Stimulated activated CD8-positive, alpha-beta memory T cell treated with anti-CD3 and anti-CD28 coated beads, Interleukin-7, amount 100 ng/mL, for 4 hours (primary cell): ENCODE data around the gene TBC1D7.
"Not testable (repeated sequence)": the region's sequence is repeated elsewhere in the genome, so short reads cannot be mapped to it uniquely, and the experiment has no call there.

Experiments used
- DNase-seq, 2 donors: peaks; one replicate each; pipeline ENCODE4 v3.0.0-alpha.2; 2020; ENCODE audit warnings: low read depth in 2 of 2

TBC1D7 gene

DNA sequence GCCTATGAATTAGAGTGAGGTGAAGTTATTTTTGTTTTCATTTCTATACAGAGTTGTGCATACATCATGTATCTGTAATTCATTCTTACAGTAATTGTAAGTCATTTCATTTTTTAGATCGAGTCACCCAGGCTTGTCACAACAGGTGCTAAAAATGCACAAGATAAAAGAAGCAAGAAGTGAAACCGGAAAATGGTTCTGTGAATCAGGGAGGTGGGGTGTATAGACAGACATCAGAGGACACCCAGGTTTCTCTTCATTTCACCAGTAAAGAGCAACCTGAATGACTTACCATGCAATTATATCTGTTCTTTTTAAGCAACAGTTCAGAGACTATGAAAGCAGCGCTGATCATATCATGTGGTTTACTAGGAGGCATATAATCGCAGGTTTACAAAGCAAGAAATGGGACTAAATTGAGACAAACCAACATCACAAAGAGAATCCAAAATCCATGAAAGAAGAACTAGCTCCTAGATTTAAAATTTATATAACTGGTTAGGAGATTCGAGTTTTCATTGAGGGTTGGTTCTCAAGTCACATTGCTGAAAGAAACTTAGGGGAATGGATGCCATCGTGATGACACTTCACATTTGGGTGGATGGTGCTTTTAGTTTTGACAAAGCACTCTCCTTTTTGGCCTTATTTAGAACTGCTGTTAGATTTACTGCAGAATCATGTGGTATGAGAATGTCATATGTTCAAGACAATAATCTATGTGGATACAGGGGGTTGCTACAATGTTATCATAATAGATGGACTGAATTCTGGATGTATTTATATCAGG lies 27.9 kb upstream of the TBC1D7 start:
- DNase-seq, result peak in 1 of 2 donors; percentile 8

DNA sequence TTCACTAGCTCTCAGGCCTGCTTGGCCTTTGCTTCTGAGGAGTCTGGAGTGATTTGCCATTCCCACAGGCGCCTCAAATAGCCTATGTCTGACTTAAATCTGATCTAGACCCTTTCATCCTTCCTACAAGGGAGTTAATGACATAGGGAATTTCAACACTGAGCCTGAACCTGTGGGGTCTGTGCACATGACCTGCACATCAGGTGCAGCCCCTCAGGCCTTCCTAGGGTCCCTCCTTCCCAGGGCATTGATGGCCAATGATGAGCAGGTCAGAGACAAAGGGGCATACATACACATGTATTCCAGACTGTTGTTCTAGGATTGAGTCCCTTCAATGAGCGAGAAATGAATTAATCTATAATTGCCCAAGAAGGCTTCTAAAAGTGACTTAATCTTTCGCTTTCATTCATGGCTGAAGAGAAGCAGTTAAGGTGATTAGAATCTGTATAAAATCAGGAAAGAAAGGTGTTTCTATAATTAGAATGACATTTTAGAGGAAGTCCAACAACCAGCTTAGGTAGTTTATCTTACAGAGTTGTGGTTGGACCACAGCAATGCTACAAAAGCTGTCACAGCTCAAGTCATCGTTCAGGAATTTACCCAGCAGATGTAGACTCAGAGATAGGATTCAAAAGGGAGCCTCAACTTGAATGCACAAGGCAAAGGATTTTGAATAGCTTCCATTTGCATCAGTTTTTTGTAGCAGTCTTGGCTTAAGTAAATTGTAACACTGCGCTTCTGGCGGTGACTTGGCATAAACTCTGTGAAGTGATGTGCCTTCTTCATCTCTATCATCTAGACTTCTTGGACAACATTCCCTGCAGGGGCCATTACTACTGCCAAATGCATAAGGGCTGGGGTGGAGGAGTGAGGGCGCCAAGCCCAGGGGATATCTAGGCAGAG lies 27.0 kb upstream of the TBC1D7 start:
- no peak for DNase-seq

DNA sequence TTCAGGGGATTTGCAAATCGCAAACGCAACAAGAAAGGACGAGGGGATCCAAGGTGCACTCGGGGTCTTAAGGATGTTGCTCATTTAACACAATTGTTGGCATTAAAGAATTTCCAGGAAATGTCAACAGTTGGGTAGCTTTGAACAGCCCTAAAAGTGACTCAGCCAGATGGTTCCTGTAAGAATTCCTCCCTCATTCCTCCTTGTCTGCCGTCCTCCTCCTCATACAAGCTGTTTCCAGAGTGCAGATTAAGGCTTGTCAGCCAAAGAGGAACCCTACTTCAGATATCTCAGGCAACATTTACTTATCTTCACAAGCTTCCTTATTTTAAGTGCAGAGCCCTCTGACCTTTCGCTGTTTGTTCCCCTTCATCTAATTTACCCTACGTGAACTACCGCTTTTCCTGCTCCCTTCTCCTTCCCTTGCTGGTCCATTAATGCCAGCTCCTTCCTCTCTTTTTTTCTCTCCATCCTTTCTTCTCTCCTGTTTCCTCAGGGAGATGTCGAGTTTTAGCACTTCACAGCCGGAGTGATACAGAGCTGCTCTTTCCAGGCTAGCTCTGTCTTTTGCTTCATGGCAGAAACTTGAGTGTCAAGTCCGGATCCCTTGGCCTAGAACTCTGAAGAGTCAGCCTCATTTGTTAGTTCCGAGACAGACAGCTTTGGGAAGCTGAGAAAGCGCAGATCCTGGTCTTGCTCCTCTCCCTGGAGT lies 26.1 kb upstream of the TBC1D7 start:
- DNase-seq, result no peak

DNA sequence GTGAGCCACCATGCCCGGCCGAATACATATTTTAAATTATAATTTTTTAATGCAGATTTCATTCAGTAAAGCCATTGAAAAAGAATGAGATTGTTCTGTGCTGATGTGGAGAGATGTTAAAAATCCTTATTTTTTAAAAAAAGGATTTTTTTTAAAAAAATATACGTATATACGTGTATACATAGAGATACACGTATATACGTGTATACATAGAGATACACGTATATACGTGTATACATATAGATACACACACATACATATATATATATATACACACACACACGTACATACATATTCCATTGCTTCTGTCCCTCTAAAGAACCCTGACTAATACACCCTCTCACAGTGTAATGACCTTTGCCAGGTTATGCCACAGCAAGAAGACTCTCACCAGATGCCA lies 23.8 kb upstream of the TBC1D7 start:
- no peak for DNase-seq

DNA sequence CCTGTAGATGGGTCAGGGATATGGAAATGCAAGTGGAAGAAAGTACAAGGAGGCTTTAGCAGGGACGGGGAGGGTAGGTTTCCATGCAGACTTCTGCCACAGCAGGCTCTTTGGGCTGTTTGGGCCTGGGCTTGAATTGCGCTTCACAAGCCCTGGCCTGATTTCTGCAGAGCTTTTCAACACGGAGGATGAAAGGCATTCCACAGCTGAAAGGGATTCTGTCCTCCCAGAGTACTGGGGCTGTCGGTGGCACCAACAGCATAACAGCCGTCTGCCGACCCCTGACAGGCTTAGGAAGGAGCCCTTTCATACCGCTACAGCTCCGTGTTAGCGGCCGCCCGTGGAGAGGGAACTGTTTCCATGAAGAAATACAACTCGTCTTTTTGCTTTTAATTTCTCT lies 22.9 kb upstream of the TBC1D7 start:
- DNase-seq, result no peak

DNA sequence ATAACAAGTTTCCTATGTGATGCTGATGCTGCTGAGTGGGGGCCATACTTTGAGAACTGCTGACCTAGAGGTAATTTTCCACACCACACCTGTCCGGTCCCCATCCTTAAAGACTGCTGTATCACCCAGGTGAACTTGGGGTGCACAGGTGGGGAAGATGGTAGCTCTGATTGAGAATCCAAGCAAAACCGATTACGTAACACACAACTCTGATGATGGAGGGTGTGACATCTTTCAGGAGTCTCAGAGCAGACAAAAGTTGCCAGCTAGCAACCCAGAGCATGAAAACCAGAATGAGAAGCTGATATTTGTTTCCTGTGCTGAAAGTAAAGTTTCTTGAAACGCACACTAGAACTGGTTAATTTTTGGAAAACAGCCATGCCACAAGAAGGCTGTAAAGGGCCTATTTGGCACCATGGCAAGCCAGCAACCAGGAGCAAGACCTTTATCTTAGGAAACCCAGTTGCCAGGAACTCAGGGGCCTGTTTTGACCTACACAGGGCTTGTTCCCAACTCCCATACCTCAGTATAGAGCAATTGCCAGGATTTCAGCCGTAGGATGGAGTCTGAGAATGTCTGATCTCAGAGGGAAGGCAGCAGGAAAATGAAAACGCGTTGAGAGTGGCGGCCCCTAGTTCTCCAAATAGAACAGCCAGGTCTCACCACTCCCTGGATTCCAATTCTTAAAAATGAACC lies 21.6 kb upstream of the TBC1D7 start:
- no peak for DNase-seq

DNA sequence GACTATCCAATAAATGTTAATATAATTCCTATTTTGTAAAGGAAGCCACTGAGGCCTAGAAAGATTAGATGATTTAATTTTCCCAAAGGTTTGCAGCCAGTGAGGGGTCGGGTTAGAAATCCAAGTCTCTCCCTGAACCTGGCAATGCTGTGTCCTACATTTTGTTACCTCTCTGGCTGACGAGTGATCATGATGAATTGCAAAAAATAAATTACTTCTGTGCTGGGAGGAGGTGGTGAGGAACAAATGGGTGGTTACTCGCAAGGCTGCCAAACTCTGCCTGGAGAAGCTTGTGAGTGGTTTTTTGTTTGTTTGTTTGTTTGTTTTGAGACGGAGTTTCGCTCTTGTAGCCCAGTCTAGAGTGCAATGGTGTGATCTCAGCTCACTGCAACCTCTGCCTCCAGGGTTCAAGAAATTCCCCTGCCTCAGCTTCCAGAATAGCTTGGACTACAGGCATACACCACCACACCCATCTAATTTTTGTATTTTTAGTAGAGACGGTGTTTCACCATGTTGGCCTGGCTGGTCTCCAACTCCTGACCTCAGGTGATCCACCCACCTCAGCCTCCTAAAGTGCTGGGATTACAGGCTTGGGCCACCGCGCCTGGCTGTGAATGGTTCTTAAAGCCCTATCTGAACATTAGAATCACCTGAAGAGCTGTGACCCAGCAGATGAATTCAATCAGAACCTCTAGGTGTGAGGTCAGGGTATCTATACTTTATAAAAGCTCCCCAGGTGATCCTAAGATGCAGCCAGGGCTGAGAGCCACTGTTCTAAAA lies 20.2 kb upstream of the TBC1D7 start:
- no peak for DNase-seq

DNA sequence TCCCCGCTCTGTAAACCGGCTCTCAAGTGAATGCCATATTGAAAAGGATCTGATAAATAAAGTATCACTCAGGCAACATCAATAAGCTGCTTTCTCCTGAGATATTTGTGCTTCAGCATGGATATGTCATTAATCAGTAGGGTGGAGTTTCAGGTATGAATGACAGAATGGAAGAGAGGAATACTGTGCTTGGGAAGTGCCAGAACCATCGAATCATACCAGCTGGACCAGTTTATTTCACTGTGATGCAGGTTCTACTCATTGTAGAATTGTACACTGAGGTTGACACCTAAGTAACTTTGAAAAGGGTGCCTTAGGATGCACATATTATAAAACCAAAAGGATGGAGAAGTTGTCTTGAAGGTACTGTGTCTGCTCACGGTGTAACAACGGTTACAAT lies 17.9 kb upstream of the TBC1D7 start:
- no peak for DNase-seq

DNA sequence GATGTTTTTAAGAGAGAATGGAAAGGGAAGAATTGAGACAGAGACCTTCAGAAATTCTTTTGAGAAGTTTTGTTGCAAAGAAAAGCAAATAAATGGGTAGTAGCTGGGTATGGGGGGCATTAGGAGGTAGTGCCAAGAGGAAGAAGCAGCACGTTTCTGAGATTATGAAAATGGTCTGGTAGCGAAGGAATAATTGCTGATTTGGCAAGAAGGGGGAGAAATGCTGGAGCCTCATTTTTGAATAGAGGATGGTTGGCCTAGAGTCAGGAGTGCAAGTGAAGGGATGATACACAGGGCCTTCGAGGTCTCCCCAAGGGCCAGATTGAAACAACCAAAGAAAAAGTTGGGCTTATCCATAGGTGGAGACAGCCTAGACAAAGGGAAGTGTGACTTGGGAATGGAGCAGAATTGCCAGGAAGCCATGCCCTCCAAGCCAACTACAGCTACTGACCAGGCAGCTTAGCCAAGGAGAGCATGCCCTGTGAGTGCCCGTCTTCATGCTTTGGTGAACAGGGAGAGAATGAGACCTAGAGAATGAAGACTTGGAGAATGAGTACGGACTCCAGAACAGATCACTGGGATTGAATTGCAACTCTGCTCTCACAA lies 14.2 kb upstream of the TBC1D7 start:
- DNase-seq, result no peak

DNA sequence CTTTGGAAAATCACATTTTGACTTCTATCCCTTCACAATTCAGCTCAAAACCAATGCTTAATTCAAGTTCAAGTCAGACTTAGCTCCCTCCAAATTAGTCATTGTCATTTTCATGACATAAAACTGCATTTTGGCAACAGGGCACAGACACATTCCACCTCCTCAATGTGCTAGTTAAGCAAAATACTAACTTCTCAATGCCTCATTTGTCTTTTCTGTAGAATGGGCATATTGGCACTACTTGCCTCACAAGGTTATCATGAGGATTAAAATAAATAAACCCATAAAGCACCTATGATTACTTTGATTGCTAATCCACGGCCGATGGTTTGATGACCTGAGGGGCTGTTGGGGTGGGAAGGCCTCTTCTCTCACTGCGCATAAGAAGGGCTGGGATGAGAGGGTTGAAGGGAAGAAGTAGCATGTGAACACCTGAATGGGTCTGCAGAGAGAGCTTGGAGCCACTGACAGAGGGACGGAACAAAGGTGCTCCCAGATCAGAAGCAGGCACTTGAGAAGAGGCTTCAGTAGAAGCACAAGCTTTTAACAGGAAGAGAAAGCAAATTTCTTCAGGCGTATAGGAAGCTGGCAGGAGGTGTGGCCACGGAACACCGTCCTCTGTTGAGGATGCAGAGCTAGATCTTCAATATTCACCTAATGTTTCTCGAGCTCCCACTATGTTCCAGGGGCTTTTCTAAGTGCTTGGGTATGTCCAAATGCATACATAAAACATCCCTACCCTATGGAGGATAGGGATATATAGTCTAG lies 11.7 kb upstream of the TBC1D7 start:
- DNase-seq, result no peak

DNA sequence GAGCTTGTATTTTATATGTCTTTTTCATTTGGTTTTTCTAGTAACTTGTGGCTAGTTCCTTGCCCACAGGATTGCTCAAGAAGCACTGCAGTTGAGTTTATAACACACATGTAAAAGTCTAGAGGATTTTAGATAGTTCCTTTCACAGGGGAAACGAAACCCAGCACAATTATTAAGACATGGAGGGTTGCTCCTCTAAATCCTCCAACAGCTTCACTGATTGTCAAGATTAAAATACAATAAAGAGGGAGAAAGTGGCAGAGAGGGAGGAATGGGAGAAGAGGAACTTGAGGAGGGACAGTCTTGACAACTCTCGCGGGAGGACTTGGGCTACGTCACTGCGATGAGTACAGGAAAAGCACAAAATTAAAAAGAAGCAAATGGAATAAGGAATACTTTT lies 9.7 kb upstream of the TBC1D7 start:
- no peak for DNase-seq

DNA sequence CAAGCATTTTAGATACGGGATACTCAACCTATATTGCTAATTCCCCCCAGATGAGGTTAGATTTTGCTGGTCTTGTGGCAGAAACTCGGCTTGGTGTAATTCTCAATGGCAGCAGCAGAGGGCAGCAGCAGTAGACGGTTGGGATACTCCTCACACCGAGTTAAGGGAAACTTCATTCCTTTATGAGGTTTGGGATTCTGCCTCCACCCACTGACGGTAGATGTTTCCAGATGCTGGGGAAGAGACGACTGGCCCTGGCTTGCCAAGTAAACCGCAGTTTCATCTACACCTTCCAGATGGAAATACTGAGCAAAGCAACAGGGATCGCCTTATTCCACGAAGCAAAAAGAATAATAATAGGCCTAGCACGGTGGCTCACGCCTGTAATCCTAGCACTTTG lies 8.2 kb upstream of the TBC1D7 start:
- DNase-seq, result peak; percentile 25 to 65

DNA sequence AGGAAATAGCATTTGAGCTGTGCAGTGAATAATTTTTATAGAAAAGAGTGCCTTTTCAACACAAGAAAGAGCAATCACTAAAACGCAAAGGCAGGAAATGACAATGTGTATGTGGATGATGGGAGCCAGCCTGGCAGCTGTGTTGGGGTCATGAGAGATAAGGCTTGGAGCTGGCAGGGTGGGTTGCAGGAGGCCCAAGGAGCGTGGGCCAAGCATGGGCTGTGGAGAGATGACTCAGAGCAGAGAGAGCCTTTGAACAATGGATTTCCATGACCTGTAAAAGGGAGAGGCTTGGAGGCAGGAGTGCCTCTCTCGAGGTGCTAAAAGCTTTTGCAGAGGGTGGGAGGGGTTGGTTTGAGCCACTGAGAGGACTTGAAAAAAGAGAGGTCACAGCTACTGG lies 6.6 kb upstream of the TBC1D7 start:
- DNase-seq, result no peak

DNA sequence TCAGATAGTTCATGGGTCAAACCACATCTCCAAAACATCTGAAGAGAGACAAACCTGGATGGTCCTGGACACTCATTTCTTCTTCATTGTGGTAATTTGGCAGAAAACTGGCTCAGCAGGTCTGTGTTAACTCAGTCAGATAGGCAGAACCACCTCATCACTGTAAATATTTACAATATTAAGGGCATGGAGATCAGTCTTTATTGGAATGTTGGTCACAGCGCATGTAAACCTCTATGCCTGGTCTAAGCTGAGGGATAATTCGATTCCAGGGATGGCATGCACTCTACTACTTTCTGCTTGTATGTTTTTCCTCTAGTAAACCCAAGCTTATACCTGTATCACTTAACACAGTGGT lies 4.0 kb upstream of the TBC1D7 start:
- no peak for DNase-seq

DNA sequence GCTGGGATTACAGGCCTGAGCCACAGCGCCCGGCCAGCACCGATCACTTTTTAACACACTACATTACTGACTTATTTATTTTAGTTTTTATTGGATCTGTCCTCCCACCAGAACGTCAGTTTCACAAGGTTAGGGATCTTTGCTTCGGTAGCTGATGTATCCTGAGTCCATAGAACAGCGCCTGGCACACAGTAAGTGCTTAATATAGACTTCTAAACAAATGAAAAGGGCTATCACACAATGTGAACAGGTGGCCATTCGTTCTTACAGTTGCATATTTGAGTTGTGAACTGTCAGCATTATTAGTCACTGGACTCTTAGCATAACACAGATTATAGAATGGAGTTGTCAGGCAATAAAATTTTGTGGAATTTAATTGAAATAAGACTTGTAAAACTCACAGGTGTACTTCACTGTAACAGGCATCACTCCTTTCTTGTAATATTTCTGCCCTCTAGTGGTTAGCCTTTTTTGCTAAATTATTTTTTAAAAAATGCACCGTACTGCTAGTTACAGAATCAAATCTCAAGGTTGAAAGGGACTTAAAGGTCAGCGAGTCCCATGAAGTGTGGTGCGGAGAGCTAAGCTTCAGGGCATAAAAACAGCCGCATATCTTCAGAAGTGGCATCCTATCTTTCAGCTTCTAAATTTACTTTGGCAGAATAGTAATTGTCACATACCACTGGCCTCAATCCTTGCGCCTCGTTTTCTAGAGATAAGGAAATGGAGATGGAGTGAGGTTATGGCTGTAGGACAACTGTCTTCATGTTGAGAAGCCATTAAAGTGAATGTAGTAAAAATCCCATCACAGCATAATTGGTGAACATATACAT lies 3.4 kb upstream of the TBC1D7 start:
- DNase-seq, result no peak

DNA sequence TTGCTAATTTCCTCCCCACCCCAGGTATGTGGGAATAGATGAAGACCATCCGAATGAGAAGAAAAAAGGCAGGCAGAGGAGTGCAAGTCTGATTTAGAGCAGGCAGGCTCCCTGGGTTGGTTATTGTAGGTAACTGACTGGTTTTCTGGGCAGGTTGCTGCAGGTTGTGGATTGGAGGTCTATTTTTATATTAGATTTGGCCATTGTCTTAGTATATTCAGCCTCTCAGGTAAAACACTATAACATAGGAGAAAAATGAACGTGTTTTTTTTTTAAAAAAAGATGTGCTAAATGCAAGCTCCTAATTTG lies 492 bp upstream of the TBC1D7 start:
- no peak for DNase-seq

DNA sequence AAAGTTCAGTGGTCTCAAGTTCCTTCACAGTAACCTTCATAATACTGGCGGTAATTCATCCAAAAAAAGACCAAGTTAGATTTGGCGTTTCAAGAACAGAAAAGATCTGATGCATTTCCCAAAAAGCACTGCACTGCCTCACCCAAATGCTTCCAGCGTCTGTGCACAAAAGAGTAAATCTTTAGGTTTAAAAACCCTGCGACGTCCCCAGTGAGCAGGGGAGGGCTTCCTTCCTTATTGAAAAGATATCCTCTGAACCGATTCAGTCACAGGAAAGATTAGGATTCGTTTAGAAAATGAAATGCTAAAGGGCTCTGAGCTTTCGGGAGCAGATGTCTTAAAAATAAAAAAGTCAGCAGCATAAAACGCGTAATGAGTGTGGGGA lies 654 bp downstream of the TBC1D7 start:
- DNase-seq, result no peak

DNA sequence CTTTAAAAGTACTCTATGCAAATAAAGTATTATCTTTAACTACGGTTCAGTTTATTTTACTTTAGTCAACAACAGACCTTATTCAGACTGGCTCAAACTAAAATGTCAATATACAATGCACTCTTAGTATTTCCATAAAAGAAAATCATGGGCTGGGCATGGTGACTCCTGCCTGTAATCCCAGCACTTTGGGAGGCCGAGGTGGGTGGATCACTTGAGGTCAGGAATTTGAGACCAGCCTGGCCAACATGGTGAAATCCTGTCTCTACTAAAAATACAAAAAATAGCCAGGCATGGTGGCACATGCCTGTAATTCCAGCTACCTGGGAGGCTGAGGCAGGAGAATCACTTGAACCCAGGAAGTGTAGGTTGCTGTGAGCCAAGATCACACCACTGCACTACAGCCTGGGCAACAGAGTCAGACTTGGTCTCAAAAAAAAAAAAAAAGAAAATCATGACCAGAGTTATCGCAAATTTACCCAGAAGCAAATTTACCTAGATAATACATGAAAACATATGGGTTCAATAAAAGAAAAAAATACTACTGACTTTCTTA lies 2.2 kb downstream of the TBC1D7 start:
- not testable (repeated sequence) for DNase-seq
